GM12873 (cell line): Measurements from ENCODE around the gene SOX12.

Experiments used
- TF ChIP-seq, protein P1 (sequence below): IDR thresholded peaks from 2 replicates; pipeline ENCODE4 v1.5.1; 2012; ENCODE audit warnings: low read depth, mild to moderate bottlenecking, moderate library complexity, low read length, control low read depth; ENCODE audit not compliant: insufficient read depth; ENCODE audit errors: missing control alignments

SOX12 gene

DNA sequence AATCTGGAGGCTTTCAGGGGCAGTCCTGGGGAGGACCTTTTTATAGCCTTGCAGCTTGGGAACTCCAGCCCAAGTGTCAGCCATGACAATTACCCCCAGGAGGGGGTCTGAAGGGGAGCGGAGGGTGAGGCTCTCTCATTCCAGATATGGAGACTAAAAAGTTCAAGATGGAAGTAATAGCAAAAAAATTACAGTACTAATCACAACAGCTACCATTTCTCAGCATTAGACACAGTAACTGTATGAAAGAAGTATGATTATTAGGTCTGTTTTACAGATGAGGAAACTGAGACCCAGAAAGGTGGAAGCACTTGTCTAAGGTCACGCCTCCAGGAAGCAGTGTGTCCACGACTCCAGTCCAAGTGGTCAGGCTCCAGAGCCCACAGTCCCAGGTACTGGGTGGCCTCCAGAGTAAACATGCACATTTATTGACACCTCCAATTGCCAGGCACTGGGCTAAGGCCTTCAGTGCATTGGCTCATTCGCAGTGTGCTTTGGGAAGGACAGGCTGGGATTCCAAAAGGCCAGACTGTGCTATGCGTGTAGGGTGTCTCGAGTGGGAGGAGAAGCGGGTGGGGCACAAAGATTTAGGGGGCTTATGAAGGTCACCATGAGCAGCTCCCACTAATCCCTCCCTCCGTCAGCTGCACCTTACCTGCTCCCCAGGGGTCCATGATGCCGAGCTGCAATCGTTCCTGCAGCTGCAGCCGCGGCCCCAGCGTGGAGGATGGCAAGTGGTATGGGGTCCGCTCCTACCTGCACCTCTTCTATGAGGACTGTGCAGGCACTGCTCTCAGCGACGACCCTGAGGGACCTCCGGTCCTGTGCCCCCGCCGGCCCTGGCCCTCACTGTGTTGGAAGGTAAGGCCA lies 23.9 kb downstream of the SOX12 start:
- TF ChIP-seq, protein P1, sequence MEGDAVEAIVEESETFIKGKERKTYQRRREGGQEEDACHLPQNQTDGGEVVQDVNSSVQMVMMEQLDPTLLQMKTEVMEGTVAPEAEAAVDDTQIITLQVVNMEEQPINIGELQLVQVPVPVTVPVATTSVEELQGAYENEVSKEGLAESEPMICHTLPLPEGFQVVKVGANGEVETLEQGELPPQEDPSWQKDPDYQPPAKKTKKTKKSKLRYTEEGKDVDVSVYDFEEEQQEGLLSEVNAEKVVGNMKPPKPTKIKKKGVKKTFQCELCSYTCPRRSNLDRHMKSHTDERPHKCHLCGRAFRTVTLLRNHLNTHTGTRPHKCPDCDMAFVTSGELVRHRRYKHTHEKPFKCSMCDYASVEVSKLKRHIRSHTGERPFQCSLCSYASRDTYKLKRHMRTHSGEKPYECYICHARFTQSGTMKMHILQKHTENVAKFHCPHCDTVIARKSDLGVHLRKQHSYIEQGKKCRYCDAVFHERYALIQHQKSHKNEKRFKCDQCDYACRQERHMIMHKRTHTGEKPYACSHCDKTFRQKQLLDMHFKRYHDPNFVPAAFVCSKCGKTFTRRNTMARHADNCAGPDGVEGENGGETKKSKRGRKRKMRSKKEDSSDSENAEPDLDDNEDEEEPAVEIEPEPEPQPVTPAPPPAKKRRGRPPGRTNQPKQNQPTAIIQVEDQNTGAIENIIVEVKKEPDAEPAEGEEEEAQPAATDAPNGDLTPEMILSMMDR = no peak

DNA sequence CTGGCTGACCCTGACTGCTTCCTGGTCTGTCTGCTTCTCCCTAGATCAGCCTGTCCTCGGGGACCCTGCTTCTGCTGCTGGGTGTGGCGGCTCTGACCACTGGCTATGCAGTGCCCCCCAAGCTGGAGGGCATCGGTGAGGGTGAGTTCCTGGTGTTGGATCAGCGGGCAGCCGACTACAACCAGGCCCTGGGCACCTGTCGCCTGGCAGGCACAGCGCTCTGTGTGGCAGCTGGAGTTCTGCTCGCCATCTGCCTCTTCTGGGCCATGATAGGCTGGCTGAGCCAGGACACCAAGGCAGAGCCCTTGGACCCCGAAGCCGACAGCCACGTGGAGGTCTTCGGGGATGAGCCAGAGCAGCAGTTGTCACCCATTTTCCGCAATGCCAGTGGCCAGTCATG lies 27.8 kb downstream of the SOX12 start:
- TF ChIP-seq, protein P1 = no peak

DNA sequence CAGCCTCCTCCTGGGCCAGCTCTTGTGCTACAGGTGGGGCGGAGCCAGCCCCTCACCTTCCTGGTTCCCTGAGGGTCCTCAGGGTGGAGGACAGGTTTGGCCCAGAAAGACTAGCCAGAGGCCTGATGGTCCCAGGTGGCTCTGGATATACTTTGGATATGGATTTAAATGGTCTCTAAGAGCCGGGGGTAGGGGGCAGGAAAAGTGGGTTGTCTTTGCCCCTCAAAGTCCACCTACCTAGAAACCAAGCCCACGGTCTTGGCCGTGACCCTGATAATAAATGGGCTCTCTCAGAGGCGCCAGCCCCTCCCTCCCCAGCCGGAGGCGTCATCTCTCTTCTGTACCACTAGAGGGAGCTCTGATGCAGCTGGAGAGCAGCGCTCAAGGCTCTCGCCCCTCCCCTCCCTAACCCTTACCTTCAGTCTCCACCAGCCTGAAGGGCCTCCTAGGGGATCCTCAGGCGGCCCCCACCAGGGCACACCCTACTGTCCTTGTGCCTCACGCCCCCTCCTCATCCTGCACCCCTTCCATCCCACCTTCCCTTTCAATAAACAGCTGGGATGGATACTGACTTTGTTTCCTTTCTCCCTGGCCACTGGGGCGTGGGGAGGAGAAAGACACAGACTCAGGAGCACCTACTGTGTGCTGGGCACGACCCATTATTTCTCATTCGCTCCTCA lies 29.1 kb downstream of the SOX12 start:
- TF ChIP-seq, protein P1 = peak; percentile 96

DNA sequence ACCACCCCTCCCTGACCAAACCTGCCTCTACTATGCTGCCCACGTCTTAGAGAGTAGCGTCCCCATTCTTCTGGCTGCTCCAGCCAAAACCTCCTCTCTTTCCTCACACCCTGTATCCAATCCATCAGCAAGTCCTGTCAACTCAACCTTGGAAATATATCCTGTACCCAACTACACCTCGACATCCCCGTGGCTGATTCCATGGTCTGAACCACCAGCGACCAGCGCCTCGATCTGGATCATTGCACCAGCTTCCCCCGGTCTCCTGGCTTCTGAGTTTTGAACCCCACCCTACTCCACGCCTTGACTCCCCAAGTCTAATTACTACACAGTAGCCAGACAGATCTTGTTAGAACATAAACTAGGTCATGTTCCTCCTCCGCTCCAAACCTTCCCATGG lies 31.4 kb downstream of the SOX12 start:
- TF ChIP-seq, protein P1 = no peak

DNA sequence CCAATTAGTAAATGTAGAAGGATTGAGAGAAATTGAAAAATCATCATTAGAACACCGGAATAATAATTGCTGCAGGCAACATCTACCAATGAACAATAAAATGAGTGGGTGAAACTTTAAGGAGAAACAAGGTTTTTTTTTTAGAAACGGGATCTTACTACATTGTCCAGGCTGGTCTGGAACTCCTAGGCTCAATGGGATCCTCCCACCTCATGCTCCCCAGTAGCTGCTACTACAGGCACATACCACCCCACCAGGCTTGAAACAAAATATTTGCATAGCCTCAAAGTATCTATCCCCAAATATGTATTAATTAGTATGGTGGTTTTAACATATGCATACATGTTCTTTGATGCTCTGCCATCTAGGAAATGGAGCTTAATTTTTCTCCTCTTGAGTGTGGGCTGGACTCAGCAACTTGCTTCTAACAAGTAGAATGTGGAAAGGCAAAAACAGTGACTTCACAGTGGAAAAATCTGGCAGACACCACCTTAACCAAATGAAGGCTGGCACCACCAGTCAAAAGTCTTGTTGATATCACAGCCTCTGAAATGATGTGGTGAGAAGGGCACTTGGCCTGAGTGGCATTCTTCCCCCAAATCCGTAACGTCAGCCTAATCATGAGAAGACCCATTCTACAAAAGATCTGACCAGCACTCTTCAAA lies 33.7 kb downstream of the SOX12 start:
- TF ChIP-seq, protein P1 = no peak

DNA sequence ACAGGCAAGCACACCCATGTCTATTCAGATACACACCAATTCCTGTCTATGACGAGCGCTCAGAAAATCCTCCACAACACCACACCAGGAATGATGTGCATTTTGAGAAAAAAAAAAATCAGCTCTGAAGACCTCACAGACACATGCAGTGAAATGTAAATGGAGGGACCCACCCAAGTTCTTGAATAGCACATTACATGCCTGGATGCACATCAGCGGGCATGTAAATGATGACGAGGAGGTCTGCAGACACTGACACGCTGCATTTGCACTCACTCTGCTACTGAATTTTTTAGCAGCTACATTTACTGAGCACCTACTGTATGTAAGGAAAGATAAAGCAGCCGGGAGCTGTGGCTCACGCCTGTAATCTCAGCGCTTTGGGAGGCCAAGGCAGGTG lies 36.2 kb downstream of the SOX12 start:
- TF ChIP-seq, protein P1 = no peak
